PC-9 (cell line): ENCODE data around the gene ELOVL4. TPM values are rescaled to one million over a fixed set of nuclear protein-coding genes. Genes with fewer than 3 reads are reported as not detected.

Experiments
- BruUV-seq: library from RNA; stranded (reverse); fragments of 400-500 nt; replicated peaks from 2 replicates; lab custom pipeline; 2021; lab: Mats Ljungman, UMichigan
- CTCF ChIA-PET: fragments of 300-600 bp; sonication (Branson Sonifier 250); formaldehyde crosslinking; loops from one replicate; lab custom pipeline; 2022; ENCODE audit warnings: antibody characterized with exemption; lab: Charles Lee
- POLR2A ChIA-PET: fragments of 300-600 bp; sonication (Branson Sonifier 250); formaldehyde crosslinking; loops from one replicate; lab custom pipeline; 2022; ENCODE audit warnings: antibody characterized with exemption; ENCODE audit not compliant: unreplicated experiment; lab: Charles Lee
- DNase-seq, 2 experiments: peaks; one replicate each; pipeline versions ENCODE4 v3.0.0 to v3.0.0-alpha.2; 2015 to 2022; ENCODE audit warnings: mixed read lengths in 1 of 2
- H2AFZ ChIP-seq: fragments of 200-600 bp; sonication (generic); 2 replicates; pipeline ENCODE4 v1.8.1; 2017; ENCODE audit warnings: antibody characterized with exemption
- H3F3A ChIP-seq: fragments of 200-600 bp; sonication (generic); 2 replicates; pipeline ENCODE4 v1.8.1; 2017; ENCODE audit warnings: antibody characterized with exemption, mild to moderate bottlenecking, low read depth; ENCODE audit not compliant: insufficient read depth
- H3K27ac ChIP-seq: fragments of 200-600 bp; sonication (generic); 2 replicates; pipeline ENCODE4 v1.6.1; 2016; ENCODE audit warnings: mixed run types
- H3K27me3 ChIP-seq: fragments of 200-600 bp; sonication (generic); 2 replicates; pipeline ENCODE4 v1.6.1; 2016; ENCODE audit warnings: low read depth, mixed run types; ENCODE audit not compliant: insufficient read depth
- H3K36me3 ChIP-seq: fragments of 200-600 bp; sonication (generic); 2 replicates; pipeline ENCODE4 v1.6.1; 2016; ENCODE audit warnings: low read depth, mixed run types
- H3K4me1 ChIP-seq: fragments of 200-600 bp; sonication (generic); replicated peaks from 2 replicates; pipeline ENCODE4 v1.6.1; 2016; ENCODE audit warnings: mixed run types; ENCODE audit not compliant: insufficient read depth
- H3K4me2 ChIP-seq: fragments of 200-600 bp; sonication (generic); 2 replicates; pipeline ENCODE4 v1.6.1; 2017; ENCODE audit warnings: mixed run types
- H3K4me3 ChIP-seq: fragments of 200-600 bp; sonication (generic); 2 replicates; pipeline ENCODE4 v1.6.1; 2016; ENCODE audit warnings: mixed run types
- H3K79me2 ChIP-seq: fragments of 200-600 bp; sonication (generic); 2 replicates; pipeline ENCODE4 v1.6.1; 2017; ENCODE audit warnings: low read depth, mixed run types
- H3K9me2 ChIP-seq: fragments of 200-600 bp; sonication (generic); 2 replicates; pipeline ENCODE4 v1.8.1; 2017; ENCODE audit warnings: mild to moderate bottlenecking; ENCODE audit not compliant: insufficient read depth
- H3K9me3 ChIP-seq: fragments of 200-600 bp; sonication (generic); 2 replicates; pipeline ENCODE4 v1.8.1; 2016; ENCODE audit warnings: low read depth; ENCODE audit not compliant: insufficient read depth
- H4K20me1 ChIP-seq: fragments of 200-600 bp; sonication (generic); 2 replicates; pipeline ENCODE4 v1.8.1; 2017; ENCODE audit not compliant: insufficient read depth
- CTCF ChIP-seq: fragments of 200-600 bp; sonication (generic); conservative IDR thresholded peaks from 2 replicates; pipeline ENCODE4 v1.6.1; 2017; ENCODE audit warnings: mixed run types, antibody characterized with exemption, mild to moderate bottlenecking, moderate library complexity
- EZH2 ChIP-seq: fragments of 200-600 bp; sonication (generic); IDR thresholded peaks from 2 replicates; pipeline ENCODE4 v1.8.0; 2017; ENCODE audit warnings: antibody characterized with exemption, low read depth
- intact Hi-C: fragments of 100-400 bp; cut with micrococcal nuclease; formaldehyde crosslinking; loops from one replicate; pipeline ENCODE4 v1.10.0; 2022; ENCODE audit not compliant: unreplicated experiment
- total RNA-seq: library from RNA; stranded (reverse); gene quantifications from 2 replicates; pipeline ENCODE4 v1.2.3, GENCODE V29; 2021

The ELOVL4 gene
- total RNA-seq, 1 experiment from 2014 or later = not detected

- Histone ChIP-seq H3K4me1 (no peaks in the 10 kb centered on the region), H2AFZ (no peak overlapping the region), H3K4me3 (no peak overlapping the region), H3K79me2 (no peaks in the 10 kb centered on the region), H3K36me3 (no peaks in the 10 kb centered on the region), H3F3A (no peaks in the 10 kb centered on the region), H3K4me2 (no peak overlapping the region), H4K20me1 (no peaks in the 10 kb centered on the region), H3K27ac (no peak overlapping the region), H3K27me3 (no peaks in the 10 kb centered on the region), H3K9me3 (no peaks in the 10 kb centered on the region), H3K9me2 (no peaks in the 10 kb centered on the region)
- intact Hi-C loops = no loop called here
- CTCF ChIA-PET = no interaction called here
- no peak for TF ChIP-seq CTCF
- TF ChIP-seq EZH2 = no peak
- no peak for DNase-seq
- BruUV-seq = no TSS peak
- POLR2A ChIA-PET = no interaction called here
Observed at GRCh38 chr6:79922018-79922417, 25.3 kb downstream of the ELOVL4 start.

GRCh38 chr6:79913369-79913768, 34.0 kb downstream of the ELOVL4 start:
- Histone ChIP-seq H3K79me2 (no peaks in the 10 kb centered on the region), H2AFZ (no peak overlapping the region), H3K27me3 (no peaks in the 10 kb centered on the region), H3K27ac (no peak overlapping the region), H3K9me3 (no peaks in the 10 kb centered on the region), H3K4me1 (no peaks in the 10 kb centered on the region), H4K20me1 (no peaks in the 10 kb centered on the region), H3F3A (no peaks in the 10 kb centered on the region), H3K36me3 (no peaks in the 10 kb centered on the region), H3K4me3 (no peak overlapping the region), H3K4me2 (no peak overlapping the region), H3K9me2 (no peaks in the 10 kb centered on the region)
- POLR2A ChIA-PET = no interaction called here
- no peak for DNase-seq
- CTCF ChIA-PET = no interaction called here
- no TSS peak for BruUV-seq
- TF ChIP-seq CTCF = no peak
- no peak for TF ChIP-seq EZH2
- intact Hi-C loops = no loop called here

GRCh38 chr6:79911992-79912391, 35.4 kb downstream of the ELOVL4 start:
- no peak overlapping the region for H3K4me3 ChIP-seq
- no peaks in the 10 kb centered on the region for H3K4me1 ChIP-seq
- H4K20me1 ChIP-seq = no peaks in the 10 kb centered on the region
- intact Hi-C loops = no loop called here
- no peak overlapping the region for H2AFZ ChIP-seq
- no peaks in the 10 kb centered on the region for H3K36me3 ChIP-seq
- no peak overlapping the region for H3K4me2 ChIP-seq
- H3K27ac ChIP-seq = no peak overlapping the region
- POLR2A ChIA-PET = no interaction called here
- CTCF ChIA-PET = no interaction called here
- no peaks in the 10 kb centered on the region for H3K27me3 ChIP-seq
- no TSS peak for BruUV-seq
- H3F3A ChIP-seq = no peaks in the 10 kb centered on the region
- no peak for DNase-seq
- no peaks in the 10 kb centered on the region for H3K79me2 ChIP-seq
- H3K9me3 ChIP-seq = no peaks in the 10 kb centered on the region
- TF ChIP-seq CTCF (no peak), EZH2 (no peak)
- H3K9me2 ChIP-seq = no peaks in the 10 kb centered on the region
